Activated B cell treated with CpG ODN at 0.5 μM for 24 hours (primary cell): ENCODE results near the gene NUDCD3. TPM values are rescaled to one million over a fixed set of nuclear protein-coding genes. Genes with fewer than 3 reads are reported as not detected.

ENCODE experiments used
- ATAC-seq: fragments of 200-7000 bp; cut with Tn5 transposase; one replicate; pipeline ENCODE4 v1.10.0; 2021; ENCODE audit warnings: low read depth, mild to moderate bottlenecking, moderate library complexity
- CTCF ChIA-PET: fragments of 350-600 bp; sonication (Branson Sonifier 250); formaldehyde crosslinking; loops from one replicate; lab custom pipeline; 2021; ENCODE audit warnings: antibody characterized with exemption; lab: Charles Lee
- POLR2A ChIA-PET: fragments of 350-600 bp; sonication (Branson Sonifier 250); formaldehyde crosslinking; loops from one replicate; lab custom pipeline; 2021; ENCODE audit warnings: antibody characterized with exemption; lab: Charles Lee
- DNase-seq: peaks from one replicate; pipeline ENCODE4 v3.0.0; 2022
- H3K27ac Mint-ChIP-seq: one replicate; pipeline ENCODE4 v1.8.0; 2020; ENCODE audit warnings: mixed read lengths
- H3K27me3 Mint-ChIP-seq: one replicate; pipeline ENCODE4 v1.8.0; 2021; ENCODE audit warnings: mixed read lengths
- H3K36me3 Mint-ChIP-seq: one replicate; pipeline ENCODE4 v1.8.0; 2021; ENCODE audit warnings: low read depth, mixed read lengths
- H3K4me1 Mint-ChIP-seq: one replicate; pipeline ENCODE4 v1.8.0; 2021; ENCODE audit warnings: mixed read lengths
- H3K4me3 Mint-ChIP-seq: one replicate; pipeline ENCODE4 v1.8.0; 2020; ENCODE audit warnings: mild to moderate bottlenecking, mixed read lengths
- H3K9me3 Mint-ChIP-seq: one replicate; pipeline ENCODE4 v1.8.0; 2020; ENCODE audit warnings: mixed read lengths
- intact Hi-C: fragments of 100-400 bp; cut with micrococcal nuclease; formaldehyde crosslinking; loops from one replicate; pipeline ENCODE4 v1.15.1; 2024
- total RNA-seq: library from RNA; stranded (reverse); gene quantifications from 2 replicates; pipeline ENCODE4 v1.2.3, GENCODE V29; 2022
- TF ChIP-seq, protein P1 (sequence below): fragments of 200-600 bp; IDR thresholded peaks from one replicate; pipeline ENCODE4 v1.8.0; 2022; ENCODE audit warnings: antibody characterized with exemption, mild to moderate bottlenecking

Gene NUDCD3
- total RNA-seq, 1 donor from 2014 or later = 85.1 TPM

DNA sequence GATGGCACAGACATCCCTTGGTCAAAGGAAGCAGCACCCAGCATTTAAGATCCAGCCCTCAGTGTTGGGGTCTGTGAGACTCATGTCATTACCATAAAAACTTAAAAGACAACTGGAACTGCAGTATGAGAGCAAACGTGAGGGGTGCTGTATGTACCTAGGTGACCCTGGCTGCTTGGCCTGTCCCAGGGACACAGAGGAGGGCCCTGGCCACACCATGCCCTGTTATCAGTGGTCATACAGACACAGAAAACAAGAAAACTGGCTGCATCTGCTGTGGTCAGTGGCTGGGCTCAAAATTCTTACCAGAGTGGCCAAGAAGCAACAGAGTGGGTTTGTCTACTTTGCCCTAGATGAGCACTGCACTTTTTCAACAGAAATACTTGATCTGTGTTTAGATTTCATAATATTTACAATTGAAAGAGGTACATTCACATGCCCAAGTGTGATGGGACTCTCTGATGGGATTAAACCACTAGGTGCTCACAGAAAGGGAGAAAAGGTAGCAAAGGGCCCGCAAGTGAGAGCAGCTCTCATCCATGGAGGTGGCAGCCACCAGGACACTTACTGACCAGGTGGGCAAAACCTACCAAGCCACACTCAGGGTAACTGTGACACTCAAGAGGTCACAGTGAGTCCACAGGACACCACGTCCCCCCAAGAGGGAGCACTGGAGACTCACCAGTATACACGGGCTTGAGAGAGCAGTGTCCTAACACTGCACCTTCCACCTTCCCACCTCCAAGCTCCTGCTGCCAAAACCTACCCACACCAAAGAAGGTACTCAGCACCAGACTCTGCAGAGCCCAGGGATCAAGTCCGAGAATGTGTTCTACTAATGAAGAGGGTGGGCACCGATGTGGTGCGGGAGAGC, 97.0 kb downstream of the NUDCD3 start:
- Mint-ChIP-seq H3K4me3 (no peak overlapping the region), H3K36me3 (peaks cover 73% of the 10 kb centered on the region), H3K27me3 (no peaks in the 10 kb centered on the region), H3K9me3 (no peaks in the 10 kb centered on the region), H3K4me1 (peaks cover 4% of the 10 kb centered on the region), H3K27ac (no peak overlapping the region)
- no peak for ATAC-seq
- ChIA-PET POLR2A (no interaction called here), CTCF (no interaction called here)
- intact Hi-C loops = no loop called here
- TF ChIP-seq, protein P1, sequence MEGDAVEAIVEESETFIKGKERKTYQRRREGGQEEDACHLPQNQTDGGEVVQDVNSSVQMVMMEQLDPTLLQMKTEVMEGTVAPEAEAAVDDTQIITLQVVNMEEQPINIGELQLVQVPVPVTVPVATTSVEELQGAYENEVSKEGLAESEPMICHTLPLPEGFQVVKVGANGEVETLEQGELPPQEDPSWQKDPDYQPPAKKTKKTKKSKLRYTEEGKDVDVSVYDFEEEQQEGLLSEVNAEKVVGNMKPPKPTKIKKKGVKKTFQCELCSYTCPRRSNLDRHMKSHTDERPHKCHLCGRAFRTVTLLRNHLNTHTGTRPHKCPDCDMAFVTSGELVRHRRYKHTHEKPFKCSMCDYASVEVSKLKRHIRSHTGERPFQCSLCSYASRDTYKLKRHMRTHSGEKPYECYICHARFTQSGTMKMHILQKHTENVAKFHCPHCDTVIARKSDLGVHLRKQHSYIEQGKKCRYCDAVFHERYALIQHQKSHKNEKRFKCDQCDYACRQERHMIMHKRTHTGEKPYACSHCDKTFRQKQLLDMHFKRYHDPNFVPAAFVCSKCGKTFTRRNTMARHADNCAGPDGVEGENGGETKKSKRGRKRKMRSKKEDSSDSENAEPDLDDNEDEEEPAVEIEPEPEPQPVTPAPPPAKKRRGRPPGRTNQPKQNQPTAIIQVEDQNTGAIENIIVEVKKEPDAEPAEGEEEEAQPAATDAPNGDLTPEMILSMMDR = no peak
- DNase-seq = no peak

- no peak for ATAC-seq
- POLR2A ChIA-PET = no interaction called here
- H3K36me3 Mint-ChIP-seq = peaks cover 72% of the 10 kb centered on the region
Measured at GRCh38 chr7:44392618-44393010, 97.8 kb downstream of the NUDCD3 start.

DNA sequence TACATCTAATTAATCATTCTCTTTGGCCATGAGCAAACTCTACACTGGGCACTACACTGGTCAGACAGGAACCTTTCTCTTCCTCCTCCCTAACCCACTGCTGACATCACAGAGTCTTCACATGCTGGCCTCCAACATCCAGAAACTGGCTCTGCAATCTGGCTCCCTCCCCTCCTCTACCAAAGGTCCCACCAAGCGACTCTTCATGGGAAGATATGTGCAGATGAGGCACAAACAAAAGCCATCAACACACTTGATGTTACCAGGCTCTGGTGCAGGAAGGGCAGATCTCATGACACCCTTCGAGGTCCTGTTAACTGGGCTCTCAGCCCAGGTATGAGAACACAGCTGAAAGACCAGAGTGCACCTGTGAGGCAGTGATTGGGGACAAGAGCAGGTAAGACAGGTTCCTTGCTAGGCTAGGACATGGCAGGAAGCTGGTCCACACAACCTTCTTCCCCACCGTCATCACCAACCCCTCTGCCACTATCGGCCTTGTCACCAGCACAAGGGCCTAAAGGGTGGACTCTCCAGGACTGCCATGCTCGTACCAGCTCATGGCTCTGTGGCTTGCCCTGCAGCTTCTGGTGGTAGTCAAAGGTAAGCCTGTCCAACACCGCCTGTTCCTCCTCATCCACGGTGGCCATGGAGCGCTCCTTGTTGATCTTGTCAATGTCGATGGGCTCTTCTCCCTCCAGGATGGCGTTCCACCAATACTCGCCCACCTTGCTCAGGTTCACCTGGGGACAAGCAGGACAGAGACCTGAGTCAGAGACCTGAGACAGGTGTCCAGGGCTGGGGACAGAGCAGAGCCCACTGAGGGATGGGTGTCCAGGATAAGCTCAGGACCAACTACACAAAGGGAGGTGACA, 98.5 kb downstream of the NUDCD3 start:
- no peaks in the 10 kb centered on the region for H3K27me3 Mint-ChIP-seq
- peaks cover 75% of the 10 kb centered on the region for H3K36me3 Mint-ChIP-seq
- no peak overlapping the region for H3K4me3 Mint-ChIP-seq
- H3K9me3 Mint-ChIP-seq = no peaks in the 10 kb centered on the region
- ChIA-PET POLR2A (no interaction called here), CTCF (no interaction called here)
- no peak for ATAC-seq
- TF ChIP-seq, protein P1 = no peak
- no peak overlapping the region for H3K27ac Mint-ChIP-seq
- intact Hi-C loops = no loop called here
- no peak for DNase-seq
- peaks cover 4% of the 10 kb centered on the region for H3K4me1 Mint-ChIP-seq

More at GRCh38 chr7:44392618-44393010, 97.8 kb downstream of the NUDCD3 start:
- CTCF ChIA-PET = no interaction called here
- Mint-ChIP-seq H3K4me1 (peaks cover 4% of the 10 kb centered on the region), H3K9me3 (no peaks in the 10 kb centered on the region), H3K27ac (no peak overlapping the region), H3K27me3 (no peaks in the 10 kb centered on the region), H3K4me3 (no peak overlapping the region)
- DNase-seq = no peak
- TF ChIP-seq, protein P1 = no peak
- intact Hi-C loops = no loop called here

DNA sequence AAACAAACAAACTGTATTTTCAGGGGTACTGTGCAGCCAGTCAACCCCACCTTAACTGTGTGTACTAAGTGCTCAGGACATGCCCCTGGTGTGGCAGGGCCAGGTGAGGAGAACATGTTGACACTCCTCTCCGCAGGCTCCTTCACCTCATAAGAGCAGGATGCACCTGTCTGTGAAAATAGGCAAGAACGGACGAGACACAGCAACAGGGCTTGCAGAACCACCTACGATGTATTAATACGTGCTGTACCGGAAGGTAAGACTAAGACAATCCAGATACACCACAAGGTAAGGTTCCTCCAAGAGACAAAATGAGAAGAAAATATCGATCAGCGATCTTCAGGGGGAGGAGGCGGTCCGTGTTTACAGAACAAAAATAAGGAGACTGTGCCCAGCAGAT, 99.3 kb downstream of the NUDCD3 start:
- no peak for ATAC-seq

More for the DNA sequence above, 99.3 kb downstream of the NUDCD3 start:
- no peak for DNase-seq
- H3K27ac Mint-ChIP-seq = no peak overlapping the region
- H3K4me3 Mint-ChIP-seq = no peak overlapping the region
- intact Hi-C loops = no loop called here
- peaks cover 76% of the 10 kb centered on the region for H3K36me3 Mint-ChIP-seq
- CTCF ChIA-PET = no interaction called here
- H3K27me3 Mint-ChIP-seq = no peaks in the 10 kb centered on the region
- TF ChIP-seq, protein P1 = no peak
- POLR2A ChIA-PET = no interaction called here
- peaks cover 2% of the 10 kb centered on the region for H3K4me1 Mint-ChIP-seq
- no peaks in the 10 kb centered on the region for H3K9me3 Mint-ChIP-seq
